ENCODE data around the gene MGRN1.

MGRN1 gene

DNA sequence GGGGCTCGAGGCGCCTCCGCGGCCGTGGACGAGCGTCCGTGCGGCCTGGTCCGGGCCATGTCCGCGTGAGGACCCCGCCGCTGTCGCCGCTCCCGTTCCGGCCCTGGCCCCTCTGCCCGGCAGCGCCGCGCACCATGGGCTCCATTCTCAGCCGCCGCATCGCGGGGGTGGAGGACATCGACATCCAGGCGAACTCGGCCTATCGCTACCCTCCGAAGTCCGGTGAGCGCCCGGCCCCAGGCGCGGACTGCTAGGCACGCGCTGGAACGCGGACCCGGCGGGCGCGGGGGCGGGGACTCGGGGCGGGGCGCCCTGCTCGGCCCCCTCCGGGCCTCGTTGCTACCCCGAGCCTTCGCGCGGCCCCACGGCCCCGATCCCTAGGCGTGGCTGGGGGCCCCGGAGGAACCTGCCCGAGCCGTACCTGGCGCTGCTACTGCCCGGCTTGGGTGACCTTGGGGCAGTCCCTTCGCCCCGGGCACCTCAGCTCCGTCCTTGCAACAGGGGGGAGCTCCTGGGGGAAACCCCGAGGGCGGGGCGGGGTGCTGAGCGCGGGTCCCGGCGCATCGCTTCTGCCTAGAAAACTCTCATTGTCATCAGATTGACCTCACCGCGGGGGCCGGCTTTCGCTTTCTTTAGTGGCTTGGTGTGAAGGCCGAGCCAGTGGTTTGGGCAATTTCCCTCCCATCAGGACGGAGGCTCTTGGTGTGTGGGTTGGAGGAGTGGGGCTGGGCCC is 367 bp downstream of the MGRN1 start:
- DNase-seq (ENCODE audit: low spot score): peak; percentile 68

- DNase-seq (ENCODE audit: low spot score): no peak
Measured at GRCh38 chr16:4625560-4626159, 1.0 kb downstream of the MGRN1 start.

DNA sequence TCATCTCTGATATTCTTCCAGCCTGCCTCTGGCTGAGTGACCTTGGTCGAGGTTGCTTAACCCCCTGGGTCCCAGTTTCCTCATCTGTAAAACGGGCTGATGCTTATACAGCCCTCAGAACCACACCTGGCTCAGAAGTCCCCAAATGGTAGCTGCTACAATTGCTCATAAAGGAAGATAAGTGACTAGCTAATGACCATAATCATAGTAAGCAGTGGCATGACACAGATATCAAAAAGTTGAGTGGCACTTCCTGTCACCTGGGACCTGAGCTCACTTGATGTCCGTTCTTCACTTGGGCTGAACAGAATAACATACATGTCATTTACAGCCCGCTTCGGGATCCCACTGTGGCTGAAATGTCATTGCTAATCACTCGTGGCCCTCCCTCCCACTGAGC is 1.8 kb downstream of the MGRN1 start:
- no peak for DNase-seq (ENCODE audit: low spot score)

DNA sequence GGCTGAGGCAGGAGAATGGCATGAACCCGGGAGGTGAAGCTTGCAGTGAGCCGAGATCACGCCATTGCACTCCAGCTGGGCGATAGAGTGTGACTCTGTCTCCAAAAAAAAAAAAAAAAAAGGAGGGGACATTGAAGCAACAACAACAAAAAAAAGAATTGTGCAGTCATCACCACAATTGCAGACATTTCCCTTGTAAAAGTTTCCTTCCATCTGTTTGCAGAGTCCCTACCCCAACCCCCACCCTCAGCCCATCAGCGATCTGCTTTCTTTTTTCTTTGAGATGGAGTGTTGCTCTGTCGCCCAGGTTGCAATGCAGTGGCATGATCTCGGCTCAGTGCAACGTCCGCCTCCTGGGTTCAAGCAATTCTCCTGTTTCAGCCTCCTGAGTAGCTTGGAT is 3.7 kb downstream of the MGRN1 start:
- DNase-seq (ENCODE audit: low spot score): no peak

GRCh38 chr16:4631444-4631843 is 6.8 kb downstream of the MGRN1 start:
- DNase-seq (ENCODE audit: low spot score): no peak

DNA sequence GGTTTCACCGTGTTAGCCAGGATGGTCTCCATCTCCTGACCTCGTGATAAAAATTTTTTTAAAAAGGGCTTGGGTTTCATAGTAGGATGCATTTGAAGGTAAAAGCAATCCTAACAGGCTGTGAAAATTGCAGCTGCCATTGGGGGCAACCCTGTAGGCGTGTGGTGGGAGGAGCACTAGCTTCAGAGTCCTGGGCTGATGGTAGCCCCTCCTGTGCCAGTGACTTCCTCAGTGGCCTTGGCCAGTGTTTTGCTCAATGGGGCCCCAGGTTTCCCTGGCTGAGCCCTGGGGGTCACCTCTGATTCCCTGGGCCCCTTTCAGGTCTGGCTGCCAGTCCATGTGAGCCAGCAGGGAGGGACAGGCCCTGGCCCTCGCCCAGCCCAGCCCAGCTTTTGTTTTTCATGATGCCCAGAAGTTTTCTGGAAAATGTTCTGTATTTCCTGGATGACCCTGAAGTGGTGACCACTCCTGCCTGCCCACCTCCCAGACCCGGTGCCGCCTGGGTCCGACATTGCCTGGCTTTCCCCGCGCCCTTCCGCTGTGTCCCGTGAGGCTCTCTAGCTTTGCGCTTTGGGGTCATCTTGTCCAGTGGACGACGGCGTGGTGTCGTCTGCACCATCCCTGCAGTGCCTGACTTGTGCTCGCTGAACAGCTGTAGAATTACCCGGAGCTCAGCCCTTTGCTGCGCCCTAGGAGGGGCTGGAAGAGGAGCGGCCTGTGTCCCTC is 9.4 kb downstream of the MGRN1 start:
- no peak for DNase-seq (ENCODE audit: low spot score)

- DNase-seq (ENCODE audit: low spot score): no peak
Measured at GRCh38 chr16:4634768-4635167, 10.1 kb downstream of the MGRN1 start.

GRCh38 chr16:4636196-4636595 is 11.6 kb downstream of the MGRN1 start:
- no peak for DNase-seq (ENCODE audit: low spot score)

DNA sequence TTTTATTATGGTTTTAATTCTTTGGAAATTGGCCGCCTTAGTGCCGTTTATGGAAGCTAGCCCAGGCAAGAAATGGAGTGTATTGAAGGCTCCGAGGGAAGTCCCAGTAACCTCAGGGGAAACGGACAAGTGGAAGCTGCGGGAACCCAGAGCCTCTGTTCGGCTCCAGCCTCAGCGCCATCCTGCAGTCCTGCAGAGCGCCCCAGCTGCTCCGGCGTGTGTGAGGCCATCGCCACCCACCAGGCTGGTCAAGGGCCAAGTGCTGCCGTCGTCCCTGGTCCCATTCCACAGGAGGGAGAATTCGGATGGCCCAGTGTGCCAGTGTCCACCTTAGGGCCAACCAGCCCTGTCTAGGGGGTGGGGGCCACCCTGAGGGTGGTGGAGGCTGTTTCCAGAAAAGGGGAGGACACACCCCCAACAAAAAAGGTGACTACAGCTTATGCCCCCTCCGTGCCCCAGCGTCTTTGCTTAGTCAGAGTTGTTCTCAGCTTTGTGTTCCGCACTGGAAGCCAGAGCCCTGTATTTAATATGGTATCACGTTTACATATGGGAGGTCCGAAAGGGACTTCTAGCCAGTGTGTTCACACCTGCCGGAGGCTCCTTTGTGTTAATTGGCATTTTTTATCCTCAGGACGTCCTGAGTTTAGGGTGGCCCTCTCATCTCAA is 13.0 kb downstream of the MGRN1 start:
- DNase-seq (ENCODE audit: low spot score): no peak

DNA sequence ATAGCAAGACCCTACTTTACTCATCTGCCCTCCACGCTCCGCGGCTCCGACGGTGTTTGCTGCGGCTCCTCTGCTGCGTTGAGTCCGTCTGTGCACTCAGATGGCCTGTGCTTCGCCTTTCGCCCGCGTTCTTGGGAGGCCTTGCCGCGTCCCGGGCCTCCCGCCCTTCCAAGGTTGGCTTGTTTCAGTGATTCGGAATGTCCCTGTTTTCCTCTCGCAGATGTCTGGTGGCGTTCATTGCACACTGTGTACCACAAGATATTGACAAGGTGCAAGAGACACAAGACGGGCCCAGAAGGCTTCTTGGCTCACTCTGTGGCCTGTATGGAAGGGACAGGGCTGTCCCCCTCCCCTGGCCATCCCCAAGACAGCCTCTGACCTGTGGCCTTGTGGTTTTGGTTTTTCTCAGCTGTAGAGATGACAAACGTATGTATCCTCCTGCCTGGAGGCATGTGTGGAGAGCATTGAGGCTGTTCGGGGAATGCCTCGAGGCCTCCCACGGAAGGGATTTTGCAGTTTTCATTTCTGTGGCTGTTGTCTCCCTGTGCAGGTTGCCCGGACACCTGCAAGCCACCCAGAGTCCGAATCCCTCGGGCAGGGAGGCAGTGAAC is 15.4 kb downstream of the MGRN1 start:
- DNase-seq (ENCODE audit: low spot score): no peak

DNA sequence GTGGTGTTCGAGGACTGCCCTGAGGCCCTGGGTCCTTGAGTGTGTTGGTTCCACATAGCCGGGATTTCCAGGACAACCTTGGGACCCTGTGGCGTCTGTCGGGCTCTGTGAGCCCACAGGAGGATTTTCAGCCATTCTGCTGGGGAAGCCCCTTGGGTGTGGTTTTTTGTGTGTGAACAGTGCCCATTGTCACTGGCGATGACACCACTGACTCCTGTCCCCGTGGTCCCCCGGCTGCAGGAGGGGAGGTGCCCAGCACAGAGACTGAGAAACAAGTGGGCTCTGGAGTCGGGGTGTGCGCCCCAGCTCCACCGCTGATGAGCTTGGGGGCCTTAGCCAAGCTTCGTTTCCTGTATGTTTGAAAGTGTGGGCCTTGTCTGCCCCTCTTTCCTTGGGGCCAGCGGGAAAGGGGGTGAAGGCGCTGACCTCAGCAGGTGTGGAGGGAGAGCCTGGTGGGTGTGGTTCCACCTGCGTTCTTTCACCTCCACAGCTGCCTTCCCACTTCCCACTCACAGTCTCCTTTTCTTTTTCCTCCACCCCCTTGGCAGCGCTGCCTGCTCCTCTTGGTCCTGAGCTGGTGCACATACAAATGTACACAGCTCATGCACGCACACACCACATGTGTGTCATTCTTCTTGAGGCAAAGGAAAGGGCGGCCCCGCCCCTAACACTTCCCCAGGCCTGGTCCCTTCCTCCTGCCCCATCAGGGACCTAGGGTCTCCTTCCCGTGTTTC is 16.1 kb downstream of the MGRN1 start:
- DNase-seq (ENCODE audit: low spot score): no peak

DNA sequence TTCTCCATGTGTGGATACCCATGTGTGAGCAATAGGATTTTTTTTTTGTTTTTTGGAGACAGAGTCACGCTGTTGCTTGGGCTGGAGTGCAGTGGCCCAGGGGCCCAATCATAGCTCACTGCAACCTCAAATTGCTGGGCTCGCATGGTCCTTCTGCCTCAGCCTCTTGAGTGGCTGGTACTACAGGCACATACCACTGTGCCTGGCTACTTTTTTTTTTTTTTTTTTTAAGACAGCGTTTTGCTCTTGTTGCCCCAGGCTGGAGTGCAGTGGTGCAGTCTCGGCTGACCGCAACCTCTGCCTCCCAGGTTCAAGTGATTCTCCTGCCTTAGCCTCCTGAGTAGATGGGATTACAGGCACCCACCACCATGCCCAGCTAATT is 16.7 kb downstream of the MGRN1 start:
- no peak for DNase-seq (ENCODE audit: low spot score)

DNA sequence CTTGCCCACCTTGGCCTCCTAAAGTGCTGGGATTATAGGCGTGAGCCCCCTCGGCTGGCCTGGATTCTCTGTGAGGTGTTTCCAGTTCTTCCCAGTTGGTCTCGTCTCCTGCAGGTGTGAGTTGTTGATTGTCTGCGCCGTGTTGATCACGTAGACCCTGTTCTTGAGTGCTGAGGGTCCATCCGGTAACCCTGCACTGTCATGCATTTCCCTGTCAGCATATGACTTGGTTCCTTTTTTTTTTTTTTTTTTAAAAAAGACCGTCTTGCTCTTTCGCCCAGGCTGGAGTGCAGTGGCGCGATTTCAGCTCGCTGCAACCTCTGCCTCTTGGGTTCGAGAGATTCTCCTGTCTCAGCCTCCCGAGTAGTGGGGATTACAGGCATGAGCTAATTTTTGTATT is 17.3 kb downstream of the MGRN1 start:
- no peak for DNase-seq (ENCODE audit: low spot score)

DNA sequence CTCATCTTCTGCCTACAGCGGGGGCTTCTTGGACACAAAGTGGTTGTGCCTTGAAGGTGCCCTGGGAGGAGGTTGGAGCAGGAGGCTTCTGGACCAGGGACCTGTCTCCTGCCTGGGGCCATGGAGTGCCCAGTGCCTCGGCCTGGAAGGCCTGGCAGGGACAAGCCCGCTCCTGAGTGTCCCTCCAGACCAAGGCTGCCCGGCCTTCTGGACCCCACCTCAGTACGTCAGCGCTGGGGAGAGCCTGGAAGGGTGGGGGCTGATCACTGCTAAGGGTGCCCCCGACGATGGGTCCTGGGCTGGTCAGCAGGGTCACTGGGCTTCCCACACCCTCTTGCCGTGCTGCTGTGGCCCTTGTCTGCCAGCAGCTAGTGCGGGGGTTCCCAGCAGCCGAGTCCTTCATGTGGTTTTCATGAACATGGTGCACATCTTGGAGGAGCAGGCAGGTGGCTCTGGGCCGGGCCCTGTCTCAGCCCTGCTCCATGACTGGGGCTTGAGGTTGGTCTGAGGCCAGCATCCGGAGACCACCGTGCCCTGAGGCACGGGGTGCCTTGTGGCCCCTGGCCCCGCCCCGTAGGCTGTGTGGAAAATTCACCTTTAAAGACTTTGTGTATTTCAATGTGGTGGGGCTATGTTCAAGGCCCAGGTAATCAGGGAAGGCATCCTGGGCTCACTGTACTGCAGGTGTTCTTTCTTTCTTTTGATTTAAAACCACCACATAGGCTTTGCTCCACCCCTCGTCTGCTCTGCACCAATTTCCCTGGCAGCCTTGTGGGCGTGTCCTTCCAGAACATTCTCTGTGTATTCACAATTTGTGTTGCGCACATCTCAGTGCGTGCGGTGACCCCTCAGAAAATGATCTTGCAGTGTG is 22.4 kb downstream of the MGRN1 start:
- no peak for DNase-seq (ENCODE audit: low spot score)

- no peak for DNase-seq (ENCODE audit: low spot score)
Measured at GRCh38 chr16:4647644-4647980, 23.0 kb downstream of the MGRN1 start.

DNA sequence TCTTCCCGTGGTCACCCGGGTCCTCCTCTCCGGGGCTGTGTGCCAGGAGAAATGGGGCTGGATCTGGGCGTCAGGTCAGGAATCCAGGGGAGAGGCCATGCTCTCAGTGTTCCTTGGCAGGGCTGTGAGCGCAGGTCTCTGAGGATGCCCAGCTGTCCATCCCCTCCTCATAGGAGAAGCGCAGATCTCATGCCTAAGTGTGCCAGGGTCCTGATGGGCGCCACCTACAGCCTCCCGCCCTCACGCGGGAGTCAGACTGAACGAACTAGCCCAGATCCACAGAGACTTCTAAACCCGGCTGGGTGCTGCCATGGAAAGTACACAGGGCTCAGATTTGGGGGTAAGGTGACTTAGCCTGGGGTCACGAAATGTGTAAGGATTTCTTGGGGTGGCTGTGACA is 24.3 kb downstream of the MGRN1 start:
- DNase-seq (ENCODE audit: low spot score): no peak

- no peak for DNase-seq (ENCODE audit: low spot score)
Measured at GRCh38 chr16:4649744-4650442, 25.3 kb downstream of the MGRN1 start.

DNA sequence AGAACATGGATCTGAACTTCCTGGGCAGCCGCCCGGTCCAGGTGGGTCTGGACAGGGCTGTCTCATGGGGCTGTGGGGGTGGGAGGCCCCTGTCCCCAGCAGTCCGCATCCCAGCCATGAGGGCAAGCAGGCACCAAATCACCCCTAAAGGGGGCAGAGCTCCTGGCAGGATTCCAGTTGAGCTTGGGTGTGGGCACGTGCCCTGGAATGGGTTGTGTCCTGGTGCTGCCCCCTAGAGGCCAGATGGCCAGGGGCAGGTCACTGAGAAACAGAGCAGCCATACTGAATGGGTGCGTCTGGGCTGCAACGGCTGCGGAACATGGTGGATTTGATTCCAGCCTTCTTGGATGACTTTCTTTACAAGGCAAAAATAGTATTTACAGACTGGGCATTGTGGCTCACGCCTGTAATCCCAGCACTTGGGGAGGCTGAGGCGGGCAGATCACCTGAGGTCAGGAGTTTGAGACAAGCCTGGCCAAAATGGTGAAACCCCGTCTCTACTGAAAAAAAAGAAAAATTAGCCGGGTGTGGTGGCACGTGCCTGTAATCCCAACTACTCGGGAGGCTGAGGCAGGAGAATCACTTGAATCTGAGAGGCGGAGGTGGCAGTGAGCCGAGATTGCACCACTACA is 25.9 kb downstream of the MGRN1 start:
- peak; percentile 78 for DNase-seq (ENCODE audit: low spot score)

GRCh38 chr16:4651827-4652226 is 27.2 kb downstream of the MGRN1 start:
- DNase-seq (ENCODE audit: low spot score): no peak

DNA sequence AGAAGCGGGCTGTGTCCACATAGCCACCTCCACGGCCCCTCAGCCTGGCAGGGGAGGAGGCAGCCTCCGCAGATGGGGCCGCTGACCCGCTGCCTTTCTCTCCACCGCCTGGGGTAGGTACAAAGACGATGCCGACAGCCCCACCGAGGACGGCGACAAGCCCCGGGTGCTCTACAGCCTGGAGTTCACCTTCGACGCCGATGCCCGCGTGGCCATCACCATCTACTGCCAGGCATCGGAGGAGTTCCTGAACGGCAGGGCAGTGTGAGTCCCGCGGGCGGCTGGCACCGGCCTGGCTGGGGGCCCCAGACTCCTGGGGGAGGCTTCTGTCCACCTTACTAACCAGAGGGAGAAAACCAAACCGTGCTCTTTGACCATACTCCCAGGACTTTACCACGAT is 27.9 kb downstream of the MGRN1 start:
- no peak for DNase-seq (ENCODE audit: low spot score)

Data from GM03348 (cell line).